ENCODE results near the gene KIZ.

DNA sequence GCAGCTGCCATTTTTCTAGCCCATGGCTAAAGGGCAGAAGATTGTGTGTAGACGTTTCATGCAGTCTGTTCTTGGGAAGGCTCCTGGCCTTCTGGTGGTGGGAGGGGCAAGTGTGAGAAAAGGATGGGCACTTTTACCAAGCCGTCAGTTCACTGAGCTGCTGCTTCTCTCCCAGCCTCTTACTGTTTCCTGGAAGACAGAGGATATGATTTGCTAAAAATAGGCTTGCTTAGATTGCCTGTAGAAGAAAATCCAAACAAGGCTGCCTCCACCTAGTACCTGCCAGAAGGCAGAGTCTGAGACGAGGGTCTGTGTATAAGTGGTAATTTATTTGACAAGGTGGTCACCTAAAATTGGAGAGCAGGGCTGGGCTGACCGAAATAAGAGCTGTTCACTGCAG, 7.5 kb downstream of the KIZ start:
- TF ChIP-seq, protein P1, sequence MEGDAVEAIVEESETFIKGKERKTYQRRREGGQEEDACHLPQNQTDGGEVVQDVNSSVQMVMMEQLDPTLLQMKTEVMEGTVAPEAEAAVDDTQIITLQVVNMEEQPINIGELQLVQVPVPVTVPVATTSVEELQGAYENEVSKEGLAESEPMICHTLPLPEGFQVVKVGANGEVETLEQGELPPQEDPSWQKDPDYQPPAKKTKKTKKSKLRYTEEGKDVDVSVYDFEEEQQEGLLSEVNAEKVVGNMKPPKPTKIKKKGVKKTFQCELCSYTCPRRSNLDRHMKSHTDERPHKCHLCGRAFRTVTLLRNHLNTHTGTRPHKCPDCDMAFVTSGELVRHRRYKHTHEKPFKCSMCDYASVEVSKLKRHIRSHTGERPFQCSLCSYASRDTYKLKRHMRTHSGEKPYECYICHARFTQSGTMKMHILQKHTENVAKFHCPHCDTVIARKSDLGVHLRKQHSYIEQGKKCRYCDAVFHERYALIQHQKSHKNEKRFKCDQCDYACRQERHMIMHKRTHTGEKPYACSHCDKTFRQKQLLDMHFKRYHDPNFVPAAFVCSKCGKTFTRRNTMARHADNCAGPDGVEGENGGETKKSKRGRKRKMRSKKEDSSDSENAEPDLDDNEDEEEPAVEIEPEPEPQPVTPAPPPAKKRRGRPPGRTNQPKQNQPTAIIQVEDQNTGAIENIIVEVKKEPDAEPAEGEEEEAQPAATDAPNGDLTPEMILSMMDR (IDR thresholded peaks at IDR 0.05): no peak
- TF ChIP-seq EZH2 (IDR thresholded peaks at IDR 0.05; ENCODE audit: borderline replicate concordance, insufficient read depth, low read depth, low read length, poor library complexity, severe bottlenecking): no peak
